VCaP (cell line): ENCODE results near the gene MESD.
A peak's percentile ranks its signal among the peaks of the same experiment; 100 is the strongest.

Source experiments
- H3K27ac ChIP-seq: fragments of 450-650 bp; 2 replicates; pipeline ENCODE4 v1.5.1; 2017
- CTCF ChIP-seq: fragments of 450-650 bp; conservative IDR thresholded peaks from 2 replicates; pipeline ENCODE4 v1.5.1; 2017; ENCODE audit warnings: mild to moderate bottlenecking, moderate library complexity

The MESD gene

GRCh38 chr15:80915472-80915871 is 74.1 kb downstream of the MESD start:
- H3K27ac ChIP-seq: peak overlapping the region; percentile 93
- no peak for TF ChIP-seq CTCF

GRCh38 chr15:80913541-80913940 is 76.1 kb downstream of the MESD start:
- peak overlapping the region; percentile 93 for H3K27ac ChIP-seq
- no peak for TF ChIP-seq CTCF

- TF ChIP-seq CTCF: no peak
- peak overlapping the region; percentile 93 for H3K27ac ChIP-seq
Measured at GRCh38 chr15:80912673-80913072, 76.9 kb downstream of the MESD start.

- H3K27ac ChIP-seq: peak overlapping the region; percentile 93
- TF ChIP-seq CTCF: no peak
Measured at GRCh38 chr15:80911821-80912220, 77.8 kb downstream of the MESD start.

- H3K27ac ChIP-seq: peak overlapping the region; percentile 73
- no peak for TF ChIP-seq CTCF
Measured at GRCh38 chr15:80906159-80906766, 83.4 kb downstream of the MESD start.

GRCh38 chr15:80904998-80905397 is 84.6 kb downstream of the MESD start:
- peak overlapping the region; percentile 73; the same call in 1 of the 2 replicates for H3K27ac ChIP-seq
- no peak for TF ChIP-seq CTCF

- no peak for TF ChIP-seq CTCF
- H3K27ac ChIP-seq: no peak overlapping the region
Measured at GRCh38 chr15:80902298-80902801, 87.3 kb downstream of the MESD start.
